ENCODE data around the gene LMTK2.

GRCh38 chr7:98162758-98163157 is 56.1 kb downstream of the LMTK2 start:
- TF ChIP-seq EZH2phosphoT487 (IDR thresholded peaks at IDR 0.05; ENCODE audit: insufficient read depth, low read depth) (no peak), EZH2 (IDR thresholded peaks at IDR 0.05; ENCODE audit: insufficient read depth, poor library complexity, severe bottlenecking) (no peak)
